Epithelial cell of proximal tubule (primary cell): Measurements from ENCODE around the gene P4HA2. TPM values are rescaled to one million over a fixed set of nuclear protein-coding genes. Genes with fewer than 3 reads are reported as not detected.

Experiments
- DNase-seq: peaks from one replicate; pipeline ENCODE4 v3.0.0-alpha.2; 2011; ENCODE audit warnings: low read depth
- H3K4me3 ChIP-seq: 2 replicates; pipeline ENCODE4 v1.5.1; 2011; ENCODE audit warnings: low read depth, mild to moderate bottlenecking, low read length
- CTCF ChIP-seq: conservative IDR thresholded peaks from 2 replicates; pipeline ENCODE4 v1.5.1; 2012; ENCODE audit warnings: low read depth, mild to moderate bottlenecking, low read length
- total RNA-seq: library from RNA; depleted of rRNA; stranded (reverse); fragments of >200 nt; gene quantifications from 2 replicates; pipeline ENCODE4 v1.2.3, GENCODE V29; 2015

The P4HA2 gene
- total RNA-seq, result 33.6 and 92.0 TPM in 2 replicates

GRCh38 chr5:132227485-132228240 is at the start of gene P4HA2:
Gene P4HA2 (minus strand): TSS chr5:132227853. CDS start chr5:132218626, 9,227 bp downstream.
- peak within 1 kb of the TSS; percentile 76 for H3K4me3 ChIP-seq
- no peak for TF ChIP-seq CTCF
- no peak for DNase-seq

DNA sequence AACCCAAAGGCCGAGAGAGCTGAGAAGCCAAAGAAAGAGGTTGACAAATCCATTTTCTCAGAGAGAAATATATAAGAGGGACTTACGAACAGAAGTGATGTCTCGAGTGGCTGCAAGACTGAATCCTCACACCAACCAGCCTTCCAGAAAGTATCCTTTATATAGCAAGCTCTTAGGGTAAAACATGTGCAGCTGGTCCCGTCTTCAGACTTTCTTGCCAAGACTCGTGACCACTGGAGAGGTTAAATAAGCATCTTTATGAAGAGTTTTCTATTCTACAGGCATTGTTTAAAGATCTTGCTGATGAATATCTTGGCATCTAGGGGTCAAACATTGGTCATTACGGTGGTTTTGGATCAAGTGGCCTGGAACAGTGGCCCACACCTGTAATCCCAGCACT is 49.6 kb upstream of the P4HA2 start:
- DNase-seq, result no peak
- H3K4me3 ChIP-seq, result no peak overlapping the region
- TF ChIP-seq CTCF, result no peak

- no peak for DNase-seq
- no peak overlapping the region for H3K4me3 ChIP-seq
- no peak for TF ChIP-seq CTCF
Observed at GRCh38 chr5:132275367-132276220, 47.9 kb upstream of the P4HA2 start.

- TF ChIP-seq CTCF, result no peak
- H3K4me3 ChIP-seq, result no peak overlapping the region
- DNase-seq, result no peak
Observed at GRCh38 chr5:132274050-132274792, 46.6 kb upstream of the P4HA2 start.

DNA sequence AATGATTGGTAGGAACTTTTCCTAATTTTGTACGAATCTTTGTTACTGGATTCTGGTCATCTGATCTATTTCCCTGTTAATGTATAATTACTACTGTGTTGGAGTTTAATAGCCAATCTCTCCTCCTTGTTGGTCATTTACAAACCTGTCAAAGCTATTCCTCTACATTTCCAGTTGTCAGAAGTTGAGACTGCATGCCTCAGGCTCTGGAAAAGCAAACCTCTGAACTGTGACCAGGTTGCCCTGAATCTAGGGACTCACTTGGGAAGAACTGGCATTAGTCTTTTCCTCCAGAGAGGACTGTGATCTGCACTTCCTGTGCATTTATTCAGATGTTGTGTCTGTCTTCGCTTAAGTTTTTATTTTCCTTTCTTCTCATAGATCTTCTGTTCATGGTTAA is 46.0 kb upstream of the P4HA2 start:
- no peak for DNase-seq
- no peak for TF ChIP-seq CTCF
- no peak overlapping the region for H3K4me3 ChIP-seq

DNA sequence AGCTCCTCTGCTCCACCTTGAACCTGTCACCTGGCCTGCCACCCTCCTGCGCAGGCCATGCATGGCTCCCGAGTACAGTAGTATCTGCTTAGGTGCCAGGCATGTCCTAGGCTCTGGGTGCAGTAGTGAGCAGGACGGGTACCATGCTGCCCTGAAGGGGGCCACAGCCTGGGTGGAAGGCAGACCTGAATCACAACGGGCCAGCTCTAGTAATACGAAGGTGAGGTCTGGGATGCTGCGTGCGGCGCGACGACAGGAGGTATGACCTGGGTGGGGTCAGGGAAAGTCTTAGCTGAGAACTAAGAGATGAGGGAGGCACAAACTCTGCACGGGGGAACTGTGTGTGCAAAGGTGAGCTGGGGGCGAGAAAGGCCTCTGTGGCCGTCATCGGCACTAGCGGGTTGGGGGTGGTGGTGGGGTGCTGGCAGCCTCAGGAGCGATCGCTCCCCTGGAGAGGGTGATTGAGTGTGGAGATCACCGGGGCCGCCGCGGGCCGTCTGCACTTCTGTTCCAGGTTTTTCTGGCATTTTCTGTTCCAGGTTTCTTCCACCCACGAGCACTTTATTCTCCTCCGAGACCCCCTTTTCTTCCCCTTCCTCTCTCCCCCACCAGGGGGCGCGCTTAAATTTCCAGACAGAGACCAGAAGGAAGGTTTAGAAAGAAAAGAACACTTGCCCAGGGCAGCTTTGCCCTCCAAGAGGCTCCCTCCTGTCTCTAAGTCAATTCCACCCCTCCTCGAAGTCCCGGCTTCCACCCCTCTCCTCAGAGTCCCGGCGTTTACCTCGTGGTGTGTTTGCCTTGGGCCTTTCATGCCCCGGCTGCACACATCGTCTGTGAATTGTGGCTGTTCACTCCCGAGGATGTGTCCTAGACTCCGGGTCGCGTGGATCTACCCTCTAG is 44.9 kb upstream of the P4HA2 start:
- TF ChIP-seq CTCF, result peak; percentile 93
- no peak for DNase-seq

More for the DNA sequence above, 44.9 kb upstream of the P4HA2 start:
- peak overlapping the region; percentile 49 for H3K4me3 ChIP-seq
